ENCODE data around the gene FLT4. TPM values are rescaled to one million over a fixed set of nuclear protein-coding genes. Genes with fewer than 3 reads are reported as not detected.
A peak's percentile ranks its signal among the peaks of the same experiment; 100 is the strongest.

FLT4 gene
- total and polyA plus RNA-seq, 9 donors: 5.4 to 12.3 (median 8.7) TPM

GRCh38 chr5:180620014-180620413 is 29.4 kb downstream of the FLT4 start:
- H3K4me1 ChIP-seq (ENCODE audit: control insufficient read depth, insufficient read depth, low read length): peaks cover 3% of the 10 kb centered on the region
- WGBS (ENCODE audit: insufficient coverage): 93% methylated on average over 14 of the region's 14 CpGs
- H3K9me3 ChIP-seq (replicated peaks; ENCODE audit: control insufficient read depth, low read depth, low read length): no peaks in the 10 kb centered on the region
- H3K4me3 ChIP-seq (ENCODE audit: low read length): no peak overlapping the region
- no peak for DNase-seq
- H3K36me3 ChIP-seq (ENCODE audit: control insufficient read depth, insufficient read depth, low read length): no peaks in the 10 kb centered on the region
- peaks cover 27% of the 10 kb centered on the region for H3K27me3 ChIP-seq (ENCODE audit: control insufficient read depth, insufficient read depth, low read length)
- H3K27ac ChIP-seq (ENCODE audit: low read length): no peak overlapping the region

- H3K4me3 ChIP-seq (ENCODE audit: low read length): no peak overlapping the region
- H3K36me3 ChIP-seq (ENCODE audit: control insufficient read depth, insufficient read depth, low read length): no peaks in the 10 kb centered on the region
- H3K27ac ChIP-seq (ENCODE audit: low read length): no peak overlapping the region
- 69% methylated on average over 22 of the region's 22 CpGs for WGBS (ENCODE audit: insufficient coverage)
- no peak for DNase-seq
- H3K4me1 ChIP-seq (ENCODE audit: control insufficient read depth, insufficient read depth, low read length): peaks cover 3% of the 10 kb centered on the region
- H3K27me3 ChIP-seq (ENCODE audit: control insufficient read depth, insufficient read depth, low read length): peaks cover 27% of the 10 kb centered on the region
- no peaks in the 10 kb centered on the region for H3K9me3 ChIP-seq (replicated peaks; ENCODE audit: control insufficient read depth, low read depth, low read length)
Observed at GRCh38 chr5:180619563-180619915, 29.9 kb downstream of the FLT4 start.

DNA sequence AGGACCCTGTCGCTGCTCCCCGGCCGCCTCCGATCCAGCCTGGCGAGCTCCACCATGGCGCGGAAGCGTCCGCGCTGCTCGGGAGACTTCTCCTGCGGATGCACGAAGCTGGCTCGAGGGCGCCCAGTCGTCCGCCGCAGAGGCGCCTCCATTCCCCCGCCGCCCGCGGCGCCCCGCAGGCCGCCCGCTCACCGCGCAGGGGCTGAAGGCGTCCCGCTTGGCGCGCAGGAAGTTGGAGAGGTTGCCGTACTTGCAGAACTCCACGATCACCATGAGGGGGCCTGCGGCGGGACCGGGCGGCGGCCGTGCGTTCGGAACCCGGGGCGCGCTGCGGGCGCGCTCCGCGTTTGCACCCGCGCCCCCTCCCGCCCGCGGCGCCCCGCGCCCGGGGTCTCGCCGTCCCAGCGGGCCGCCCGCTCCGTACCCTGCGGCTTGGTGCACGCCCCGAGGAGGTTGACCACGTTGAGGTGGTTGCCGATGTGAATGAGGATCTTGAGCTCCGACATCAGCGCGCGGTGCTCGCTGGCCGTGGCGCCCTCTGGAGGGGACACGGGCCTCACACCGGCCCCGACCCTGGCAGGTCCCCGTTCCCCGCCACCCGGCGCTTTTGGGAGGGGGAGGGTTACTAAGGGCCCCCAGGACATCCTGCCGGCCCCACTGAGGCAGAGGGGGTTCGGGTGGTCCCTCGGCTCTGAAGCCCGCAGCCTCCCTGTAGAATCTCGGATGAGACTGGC is 30.4 kb downstream of the FLT4 start:
- no peaks in the 10 kb centered on the region for H3K36me3 ChIP-seq (ENCODE audit: control insufficient read depth, insufficient read depth, low read length)
- H3K9me3 ChIP-seq (replicated peaks; ENCODE audit: control insufficient read depth, low read depth, low read length): no peaks in the 10 kb centered on the region
- peaks cover 3% of the 10 kb centered on the region for H3K4me1 ChIP-seq (ENCODE audit: control insufficient read depth, insufficient read depth, low read length)
- no peak overlapping the region for H3K27ac ChIP-seq (ENCODE audit: low read length)
- peak overlapping the region; percentile 9 for H3K4me3 ChIP-seq (ENCODE audit: low read length)
- 8% methylated on average over 89 of the region's 90 CpGs for WGBS (ENCODE audit: insufficient coverage)
- peaks cover 27% of the 10 kb centered on the region for H3K27me3 ChIP-seq (ENCODE audit: control insufficient read depth, insufficient read depth, low read length)
- DNase-seq: peak; percentile 64

GRCh38 chr5:180618487-180618828 is 30.9 kb downstream of the FLT4 start:
- 7% methylated on average over 13 of the region's 15 CpGs for WGBS (ENCODE audit: insufficient coverage)
- peak overlapping the region; percentile 9 for H3K4me3 ChIP-seq (ENCODE audit: low read length)

GRCh38 chr5:180613814-180614188 is 35.6 kb downstream of the FLT4 start:
- Histone ChIP-seq H3K36me3 (ENCODE audit: control insufficient read depth, insufficient read depth, low read length) (no peaks in the 10 kb centered on the region), H3K9me3 (replicated peaks; ENCODE audit: control insufficient read depth, low read depth, low read length) (no peaks in the 10 kb centered on the region), H3K27ac (ENCODE audit: low read length) (no peak overlapping the region), H3K4me1 (ENCODE audit: control insufficient read depth, insufficient read depth, low read length) (no peaks in the 10 kb centered on the region), H3K4me3 (ENCODE audit: low read length) (no peak overlapping the region), H3K27me3 (ENCODE audit: control insufficient read depth, insufficient read depth, low read length) (peaks cover 10% of the 10 kb centered on the region)
- WGBS (ENCODE audit: insufficient coverage): 91% methylated on average over 8 of the region's 11 CpGs
- no peak for DNase-seq

More at GRCh38 chr5:180618487-180618828, 30.9 kb downstream of the FLT4 start:
- H3K36me3 ChIP-seq (ENCODE audit: control insufficient read depth, insufficient read depth, low read length): no peaks in the 10 kb centered on the region
- H3K27ac ChIP-seq (ENCODE audit: low read length): no peak overlapping the region
- no peak for DNase-seq
- H3K9me3 ChIP-seq (replicated peaks; ENCODE audit: control insufficient read depth, low read depth, low read length): no peaks in the 10 kb centered on the region
- peaks cover 27% of the 10 kb centered on the region for H3K27me3 ChIP-seq (ENCODE audit: control insufficient read depth, insufficient read depth, low read length)
- H3K4me1 ChIP-seq (ENCODE audit: control insufficient read depth, insufficient read depth, low read length): peaks cover under 1% of the 10 kb centered on the region

GRCh38 chr5:180613188-180613813 is 36.1 kb downstream of the FLT4 start:
- Histone ChIP-seq H3K27me3 (ENCODE audit: control insufficient read depth, insufficient read depth, low read length) (peaks cover 5% of the 10 kb centered on the region), H3K4me1 (ENCODE audit: control insufficient read depth, insufficient read depth, low read length) (no peaks in the 10 kb centered on the region), H3K4me3 (ENCODE audit: low read length) (no peak overlapping the region), H3K27ac (ENCODE audit: low read length) (no peak overlapping the region), H3K36me3 (ENCODE audit: control insufficient read depth, insufficient read depth, low read length) (no peaks in the 10 kb centered on the region), H3K9me3 (replicated peaks; ENCODE audit: control insufficient read depth, low read depth, low read length) (no peaks in the 10 kb centered on the region)
- no peak for DNase-seq
- 66% methylated on average over 19 of the region's 19 CpGs for WGBS (ENCODE audit: insufficient coverage)

- H3K36me3 ChIP-seq (ENCODE audit: control insufficient read depth, insufficient read depth, low read length): no peaks in the 10 kb centered on the region
- 75% methylated on average over 9 of the region's 15 CpGs for WGBS (ENCODE audit: insufficient coverage)
- H3K4me1 ChIP-seq (ENCODE audit: control insufficient read depth, insufficient read depth, low read length): no peaks in the 10 kb centered on the region
- H3K4me3 ChIP-seq (ENCODE audit: low read length): no peak overlapping the region
- H3K27ac ChIP-seq (ENCODE audit: low read length): no peak overlapping the region
- H3K27me3 ChIP-seq (ENCODE audit: control insufficient read depth, insufficient read depth, low read length): peaks cover 4% of the 10 kb centered on the region
- DNase-seq: no peak
- H3K9me3 ChIP-seq (replicated peaks; ENCODE audit: control insufficient read depth, low read depth, low read length): no peaks in the 10 kb centered on the region
Observed at GRCh38 chr5:180612683-180613082, 36.7 kb downstream of the FLT4 start.

- H3K9me3 ChIP-seq (replicated peaks; ENCODE audit: control insufficient read depth, low read depth, low read length): no peaks in the 10 kb centered on the region
- H3K4me1 ChIP-seq (ENCODE audit: control insufficient read depth, insufficient read depth, low read length): no peaks in the 10 kb centered on the region
- WGBS (ENCODE audit: insufficient coverage): 85% methylated on average over 23 of the region's 30 CpGs
- no peak overlapping the region for H3K27ac ChIP-seq (ENCODE audit: low read length)
- no peak overlapping the region for H3K4me3 ChIP-seq (ENCODE audit: low read length)
- DNase-seq: no peak
- no peaks in the 10 kb centered on the region for H3K27me3 ChIP-seq (ENCODE audit: control insufficient read depth, insufficient read depth, low read length)
- H3K36me3 ChIP-seq (ENCODE audit: control insufficient read depth, insufficient read depth, low read length): no peaks in the 10 kb centered on the region
Observed at GRCh38 chr5:180611140-180611850, 38.1 kb downstream of the FLT4 start.

DNA sequence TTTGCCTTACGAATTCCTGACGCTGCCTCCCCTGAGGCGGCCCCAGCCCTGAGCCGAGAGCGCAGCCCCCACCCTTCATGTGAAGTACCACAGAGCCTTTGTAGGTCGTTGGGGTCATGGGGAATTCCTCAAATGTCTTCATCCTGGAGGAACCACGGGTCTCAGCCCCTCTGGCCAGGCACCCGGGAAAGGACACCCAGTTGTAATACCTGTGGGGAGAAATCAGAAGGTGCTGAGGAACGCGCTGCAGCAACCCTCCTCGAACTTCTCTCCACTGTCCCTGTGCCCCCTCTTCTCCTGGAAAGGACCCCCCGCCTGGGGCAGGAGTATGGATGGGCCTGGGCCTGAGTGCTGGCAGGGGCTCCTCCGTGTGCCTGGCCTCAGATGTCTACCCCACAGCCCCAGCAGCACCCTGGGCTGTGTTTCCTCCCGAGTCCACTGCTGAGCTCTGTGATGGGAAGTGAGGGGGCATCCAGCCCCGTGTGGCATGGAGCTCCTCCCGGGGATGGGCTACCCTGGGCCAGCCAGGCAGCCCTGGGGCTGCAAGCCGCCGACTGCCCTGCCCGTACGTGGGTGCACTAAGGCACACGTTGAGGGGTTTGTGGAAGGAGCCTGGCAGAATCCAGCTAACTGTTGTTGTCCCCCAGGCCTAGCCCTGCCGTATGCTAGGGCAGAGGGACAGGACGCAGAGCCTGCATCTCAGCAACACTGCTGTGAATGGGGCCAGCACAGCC is 39.4 kb downstream of the FLT4 start:
- Histone ChIP-seq H3K27ac (ENCODE audit: low read length) (no peak overlapping the region), H3K36me3 (ENCODE audit: control insufficient read depth, insufficient read depth, low read length) (no peaks in the 10 kb centered on the region), H3K9me3 (replicated peaks; ENCODE audit: control insufficient read depth, low read depth, low read length) (no peaks in the 10 kb centered on the region), H3K27me3 (ENCODE audit: control insufficient read depth, insufficient read depth, low read length) (no peaks in the 10 kb centered on the region), H3K4me1 (ENCODE audit: control insufficient read depth, insufficient read depth, low read length) (no peaks in the 10 kb centered on the region), H3K4me3 (ENCODE audit: low read length) (no peak overlapping the region)
- 70% methylated on average over 13 of the region's 23 CpGs for WGBS (ENCODE audit: insufficient coverage)
- no peak for DNase-seq

- WGBS (ENCODE audit: insufficient coverage): 83% methylated on average over 12 of the region's 15 CpGs
- H3K4me1 ChIP-seq (ENCODE audit: control insufficient read depth, insufficient read depth, low read length): no peaks in the 10 kb centered on the region
- H3K36me3 ChIP-seq (ENCODE audit: control insufficient read depth, insufficient read depth, low read length): no peaks in the 10 kb centered on the region
- no peak overlapping the region for H3K27ac ChIP-seq (ENCODE audit: low read length)
- H3K27me3 ChIP-seq (ENCODE audit: control insufficient read depth, insufficient read depth, low read length): no peaks in the 10 kb centered on the region
- no peak for DNase-seq
- H3K9me3 ChIP-seq (replicated peaks; ENCODE audit: control insufficient read depth, low read depth, low read length): no peaks in the 10 kb centered on the region
- H3K4me3 ChIP-seq (ENCODE audit: low read length): no peak overlapping the region
Observed at GRCh38 chr5:180609386-180609785, 40.0 kb downstream of the FLT4 start.

Measured in muscle of leg (tissue), 11 donors.